DOHH2 (cell line): Measurements from ENCODE around the gene TMEM263.
A peak's percentile ranks its signal among the peaks of the same experiment; 100 is the strongest.

Experiments
- H3F3A ChIP-seq: fragments of 200-600 bp; sonication (generic), shearing (Covaris generic); 2 replicates; pipeline ENCODE4 v1.6.0; 2016; ENCODE audit warnings: antibody characterized with exemption, mild to moderate bottlenecking; ENCODE audit not compliant: control insufficient read depth, insufficient read depth
- H3K27ac ChIP-seq: fragments of 200-600 bp; sonication (generic); 2 replicates; pipeline ENCODE4 v1.5.1; 2014; ENCODE audit warnings: low read depth, mild to moderate bottlenecking, low read length, moderate library complexity
- H3K27me3 ChIP-seq: fragments of 200-600 bp; sonication (generic); 2 replicates; pipeline ENCODE4 v1.6.1; 2014; ENCODE audit warnings: mild to moderate bottlenecking, low read length, mixed read lengths; ENCODE audit not compliant: control insufficient read depth
- H3K36me3 ChIP-seq: fragments of 200-600 bp; sonication (generic); 2 replicates; pipeline ENCODE4 v1.6.1; 2014; ENCODE audit warnings: mild to moderate bottlenecking, low read length, moderate library complexity, mixed read lengths; ENCODE audit not compliant: control insufficient read depth
- H3K4me1 ChIP-seq: fragments of 200-600 bp; sonication (generic); 2 replicates; pipeline ENCODE4 v1.6.1; 2014; ENCODE audit warnings: mild to moderate bottlenecking, low read length, mixed read lengths; ENCODE audit not compliant: control insufficient read depth
- H3K4me2 ChIP-seq: fragments of 200-600 bp; sonication (generic); 2 replicates; pipeline ENCODE4 v1.6.0; 2014; ENCODE audit warnings: mild to moderate bottlenecking, low read length, moderate library complexity
- H3K4me3 ChIP-seq: fragments of 200-600 bp; sonication (generic); 2 replicates; pipeline ENCODE4 v1.5.1; 2014; ENCODE audit warnings: mild to moderate bottlenecking, low read length, mixed read lengths
- H3K79me2 ChIP-seq: fragments of 200-600 bp; sonication (generic); 2 replicates; pipeline ENCODE4 v1.6.1; 2014; ENCODE audit warnings: mild to moderate bottlenecking, low read length, mixed read lengths; ENCODE audit not compliant: control insufficient read depth
- H3K9me2 ChIP-seq: fragments of 200-600 bp; sonication (generic); replicated peaks from 2 replicates; pipeline ENCODE4 v1.6.1; 2014; ENCODE audit warnings: mild to moderate bottlenecking, low read length, mixed read lengths; ENCODE audit not compliant: control insufficient read depth
- H3K9me3 ChIP-seq: fragments of 200-600 bp; sonication (generic); 2 replicates; pipeline ENCODE4 v1.6.1; 2014; ENCODE audit warnings: antibody characterized with exemption, low read length, mixed read lengths; ENCODE audit not compliant: control insufficient read depth, insufficient read depth
- H4K20me1 ChIP-seq: fragments of 200-600 bp; sonication (generic); 2 replicates; pipeline ENCODE4 v1.6.0; 2014; ENCODE audit warnings: low read depth, mild to moderate bottlenecking, antibody characterized with exemption, low read length, moderate library complexity; ENCODE audit not compliant: control insufficient read depth, insufficient read depth
- CTCF ChIP-seq: fragments of 200-600 bp; sonication (generic); IDR thresholded peaks from one replicate; pipeline ENCODE4 v1.5.1; 2014; ENCODE audit warnings: antibody characterized with exemption, mild to moderate bottlenecking, low read depth, low read length; ENCODE audit not compliant: poor library complexity, severe bottlenecking
- EZH2phosphoT487 ChIP-seq: fragments of 200-600 bp; sonication (generic); IDR thresholded peaks from 2 replicates; pipeline ENCODE4 v1.6.1; 2017; ENCODE audit warnings: borderline replicate concordance, mild to moderate bottlenecking, antibody characterized with exemption, low read length, moderate library complexity, mixed read lengths

TMEM263 gene

GRCh38 chr12:106974511-106974910 is 18.8 kb downstream of the TMEM263 start:
- no peak for TF ChIP-seq CTCF
- no peak for TF ChIP-seq EZH2phosphoT487
- no peaks in the 10 kb centered on the region for H3K9me3 ChIP-seq
- H3K9me2 ChIP-seq = no peaks in the 10 kb centered on the region
- peak overlapping the region; percentile 50 for H3K4me3 ChIP-seq
- H3K4me1 ChIP-seq = peaks cover 21% of the 10 kb centered on the region
- H3K4me2 ChIP-seq = peak overlapping the region; percentile 70
- no peaks in the 10 kb centered on the region for H3K27me3 ChIP-seq
- H3K36me3 ChIP-seq = peaks cover 34% of the 10 kb centered on the region
- peaks cover 9% of the 10 kb centered on the region; the same call in 1 of the 2 replicates for H3K79me2 ChIP-seq
- H3K27ac ChIP-seq = peak overlapping the region; percentile 48
- no peaks in the 10 kb centered on the region for H3F3A ChIP-seq
- H4K20me1 ChIP-seq = no peaks in the 10 kb centered on the region

- peaks cover 34% of the 10 kb centered on the region for H3K36me3 ChIP-seq
- no peaks in the 10 kb centered on the region for H3F3A ChIP-seq
- H3K9me3 ChIP-seq = no peaks in the 10 kb centered on the region
- TF ChIP-seq CTCF (no peak), EZH2phosphoT487 (no peak)
- H3K27ac ChIP-seq = peak overlapping the region; percentile 48; the same call in 1 of the 2 replicates
- H3K4me1 ChIP-seq = peaks cover 21% of the 10 kb centered on the region
- peak overlapping the region; percentile 70; the same call in 1 of the 2 replicates for H3K4me2 ChIP-seq
- peaks cover 9% of the 10 kb centered on the region; the same call in 1 of the 2 replicates for H3K79me2 ChIP-seq
- H3K9me2 ChIP-seq = no peaks in the 10 kb centered on the region
- H3K4me3 ChIP-seq = no peak overlapping the region
- no peaks in the 10 kb centered on the region for H4K20me1 ChIP-seq
- no peaks in the 10 kb centered on the region for H3K27me3 ChIP-seq
Measured at GRCh38 chr12:106975098-106975497, 19.4 kb downstream of the TMEM263 start.

GRCh38 chr12:106975993-106976658 is 20.4 kb downstream of the TMEM263 start:
- Histone ChIP-seq H3K36me3 (peaks cover 27% of the 10 kb centered on the region), H3K4me1 (peaks cover 21% of the 10 kb centered on the region), H3K9me2 (no peaks in the 10 kb centered on the region), H3K4me3 (no peak overlapping the region), H3K9me3 (no peaks in the 10 kb centered on the region), H3F3A (no peaks in the 10 kb centered on the region), H3K79me2 (peaks cover 9% of the 10 kb centered on the region; the same call in 1 of the 2 replicates), H4K20me1 (no peaks in the 10 kb centered on the region), H3K27ac (no peak overlapping the region), H3K4me2 (no peak overlapping the region), H3K27me3 (no peaks in the 10 kb centered on the region)
- TF ChIP-seq CTCF = no peak
